Measurements from ENCODE around the gene CPLANE2. TPM values are rescaled to one million over a fixed set of nuclear protein-coding genes. Genes with fewer than 3 reads are reported as not detected.
A peak's percentile ranks its signal among the peaks of the same experiment; 100 is the strongest.
"Not testable (repeated sequence)": the region's sequence is repeated elsewhere in the genome, so short reads cannot be mapped to it uniquely, and the experiment has no call there.

CPLANE2 gene
- total and polyA plus RNA-seq, 12 donors: 2.2 to 11.1 (median 6.8) TPM

- intact Hi-C loops (cut with DNase I): no loop called here
- Histone ChIP-seq H3K36me3 (peaks cover 0 to 20% (median 0%) of the 10 kb centered on the region in 9 donors), H3K4me3 (no peak overlapping the region), H3K9me3 (no peaks in the 10 kb centered on the region), H3K27ac (no peak overlapping the region), H3K4me1 (peaks cover 2 to 41% (median 19%) of the 10 kb centered on the region in 9 donors), H3K27me3 (no peaks in the 10 kb centered on the region)
- DNase-seq: no peak
- ATAC-seq: no peak
- WGBS, 2 donors: 100% methylated on average over 1 of the region's 1 CpG
- TF ChIP-seq CTCF (IDR thresholded peaks at IDR 0.05): no peak
Measured at GRCh38 chr1:16262067-16262466, 25.1 kb upstream of the CPLANE2 start.

GRCh38 chr1:16260814-16261213, 23.8 kb upstream of the CPLANE2 start:
- no peak for ATAC-seq
- Histone ChIP-seq H3K27me3 (no peaks in the 10 kb centered on the region), H3K9me3 (no peaks in the 10 kb centered on the region), H3K4me3 (no peak overlapping the region), H3K27ac (peak overlapping the region in 1 of 10 donors; percentile 2), H3K36me3 (peaks cover 0 to 33% (median 6%) of the 10 kb centered on the region in 9 donors), H3K4me1 (peaks cover 0 to 36% (median 12%) of the 10 kb centered on the region in 9 donors)
- 67 to 70% methylated on average over 1 of the region's 1 CpG for WGBS, 2 donors
- intact Hi-C loops (cut with DNase I): no loop called here
- no peak for DNase-seq
- TF ChIP-seq CTCF (IDR thresholded peaks at IDR 0.05): no peak

GRCh38 chr1:16258591-16259135, 21.7 kb upstream of the CPLANE2 start:
- Histone ChIP-seq H3K36me3 (peaks cover 0 to 54% (median 15%) of the 10 kb centered on the region in 9 donors), H3K27me3 (no peaks in the 10 kb centered on the region), H3K4me3 (no peak overlapping the region), H3K27ac (no peak overlapping the region), H3K4me1 (peaks cover 7 to 34% (median 15%) of the 10 kb centered on the region in 9 donors), H3K9me3 (no peaks in the 10 kb centered on the region)
- DNase-seq (no peak), ATAC-seq (no peak)
- intact Hi-C loops (cut with DNase I): no loop called here
- no peak for TF ChIP-seq CTCF (IDR thresholded peaks at IDR 0.05)
- 98 to 99% methylated on average over 9 of the region's 9 CpGs for WGBS, 2 donors

- H3K36me3 ChIP-seq: peaks cover 0 to 61% (median 15%) of the 10 kb centered on the region in 9 donors
- TF ChIP-seq CTCF (IDR thresholded peaks at IDR 0.05): no peak
- WGBS, 2 donors: 92 to 99% methylated on average over 3 of the region's 3 CpGs
- no peaks in the 10 kb centered on the region for H3K27me3 ChIP-seq
- H3K27ac ChIP-seq: no peak overlapping the region
- peaks cover 7 to 33% (median 18%) of the 10 kb centered on the region in 9 donors for H3K4me1 ChIP-seq
- no peaks in the 10 kb centered on the region for H3K9me3 ChIP-seq
- no peak overlapping the region for H3K4me3 ChIP-seq
- DNase-seq (no peak), ATAC-seq (no peak)
- intact Hi-C loops (cut with DNase I): no loop called here
Measured at GRCh38 chr1:16257968-16258367, 21.0 kb upstream of the CPLANE2 start.

GRCh38 chr1:16257556-16257955, 20.6 kb upstream of the CPLANE2 start:
- peaks cover 7 to 33% (median 18%) of the 10 kb centered on the region in 9 donors for H3K4me1 ChIP-seq
- ATAC-seq; intact Hi-C loops (cut with DNase I): not testable (repeated sequence)

More at GRCh38 chr1:16257556-16257955, 20.6 kb upstream of the CPLANE2 start:
- H3K9me3 ChIP-seq, DNase-seq, H3K4me3 ChIP-seq, H3K27me3 ChIP-seq, H3K27ac ChIP-seq: not testable (repeated sequence)
- 96 to 97% methylated on average over 3 of the region's 3 CpGs for WGBS, 2 donors
- peaks cover 0 to 62% (median 15%) of the 10 kb centered on the region in 9 donors for H3K36me3 ChIP-seq
